GM19239 (cell line): ENCODE data around the gene TNRC6A.
"Not testable (repeated sequence)": the region's sequence is repeated elsewhere in the genome, so short reads cannot be mapped to it uniquely, and the experiment has no call there.

ENCODE experiments used
- DNase-seq: peaks from one replicate; pipeline ENCODE4 v3.0.0; 2011; ENCODE audit warnings: low spot score; ENCODE audit not compliant: insufficient read length
- FAIRE-seq: peaks from 2 replicates; lab custom pipeline; 2011; peaks lifted over from hg19 to GRCh38; lab: Jason Lieb, UNC

TNRC6A gene

GRCh38 chr16:24801761-24802302 lies 72.4 kb downstream of the TNRC6A start:
- FAIRE-seq (no peak), DNase-seq (no peak)

GRCh38 chr16:24805484-24805883 lies 76.0 kb downstream of the TNRC6A start:
- DNase-seq = no peak
- no peak for FAIRE-seq

DNA sequence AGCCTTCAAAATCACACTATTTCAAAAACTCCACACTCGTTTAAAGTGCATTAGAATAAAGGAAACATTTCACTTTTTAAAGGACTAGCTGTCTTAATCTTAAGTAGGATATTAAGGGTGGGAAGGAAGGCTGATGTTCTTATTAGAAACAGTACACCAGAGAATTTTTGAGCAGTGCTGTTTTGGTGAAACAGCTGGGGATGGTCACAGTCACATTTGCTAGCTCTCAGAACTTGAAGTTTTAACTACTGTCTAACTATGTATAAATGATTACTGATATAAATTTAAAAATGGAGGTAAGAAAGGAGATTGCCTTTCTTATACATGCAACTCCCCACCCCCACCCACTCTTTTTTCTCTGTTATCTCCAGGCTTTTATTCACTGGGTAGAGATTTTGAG lies 77.8 kb downstream of the TNRC6A start:
- no peak for FAIRE-seq

GRCh38 chr16:24810951-24811843 lies 81.7 kb downstream of the TNRC6A start:
- no peak for DNase-seq
- FAIRE-seq = no peak

More for the DNA sequence above, 77.8 kb downstream of the TNRC6A start:
- no peak for DNase-seq

GRCh38 chr16:24812813-24813212 lies 83.4 kb downstream of the TNRC6A start:
- FAIRE-seq, DNase-seq: not testable (repeated sequence)

GRCh38 chr16:24815021-24815420 lies 85.6 kb downstream of the TNRC6A start:
- DNase-seq (no peak), FAIRE-seq (no peak)

DNA sequence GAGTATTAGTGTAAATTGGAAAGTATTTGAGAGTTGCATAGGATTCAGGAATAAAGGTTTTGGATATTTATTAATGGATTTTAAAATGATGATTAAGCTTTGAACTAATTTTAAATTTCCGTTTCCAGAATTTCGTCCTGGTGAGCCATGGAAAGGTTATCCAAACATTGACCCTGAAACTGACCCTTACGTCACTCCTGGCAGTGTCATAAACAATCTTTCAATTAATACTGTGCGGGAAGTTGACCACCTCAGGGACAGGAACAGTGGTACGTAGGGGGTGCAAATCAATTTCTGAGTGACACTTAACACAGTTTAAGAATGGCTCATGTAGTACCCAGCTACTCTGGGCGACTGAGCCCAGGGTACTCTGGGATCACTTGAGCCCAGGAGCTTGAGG lies 87.2 kb downstream of the TNRC6A start:
- no peak for FAIRE-seq
- DNase-seq = no peak

GRCh38 chr16:24819462-24820040 lies 90.1 kb downstream of the TNRC6A start:
- FAIRE-seq (no peak), DNase-seq (no peak)

DNA sequence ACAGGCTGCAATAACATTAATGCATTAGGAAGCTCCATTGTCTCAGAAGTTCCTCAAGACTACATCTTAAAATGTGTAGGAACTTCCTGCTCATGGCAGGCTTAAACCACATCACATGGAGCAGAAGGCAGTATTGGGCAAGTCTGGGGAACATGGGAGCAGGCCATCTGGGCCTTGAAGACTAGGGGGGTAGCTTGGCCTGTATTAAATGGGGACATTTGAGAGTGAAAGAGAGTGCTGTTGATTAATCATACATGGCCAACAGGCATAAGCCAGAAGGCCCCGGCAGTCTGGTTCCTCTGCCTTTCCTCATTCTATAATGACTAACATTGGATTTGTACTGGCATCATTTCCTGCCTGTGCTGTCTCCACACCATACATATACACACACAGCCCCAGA lies 91.1 kb downstream of the TNRC6A start:
- no peak for FAIRE-seq
- DNase-seq = no peak

- no peak for FAIRE-seq
- DNase-seq = no peak
These were observed 91.7 kb downstream of the TNRC6A start for GRCh38 chr16:24821129-24821528.

- DNase-seq (no peak), FAIRE-seq (no peak)
These were observed 93.1 kb downstream of the TNRC6A start for GRCh38 chr16:24822542-24822941.

- no peak for DNase-seq
- no peak for FAIRE-seq
These were observed 93.5 kb downstream of the TNRC6A start for GRCh38 chr16:24822974-24823373.

GRCh38 chr16:24825696-24826095 lies 96.2 kb downstream of the TNRC6A start:
- DNase-seq (no peak), FAIRE-seq (no peak)

- FAIRE-seq = no peak
- no peak for DNase-seq
These were observed 96.7 kb downstream of the TNRC6A start for GRCh38 chr16:24826096-24826690.

DNA sequence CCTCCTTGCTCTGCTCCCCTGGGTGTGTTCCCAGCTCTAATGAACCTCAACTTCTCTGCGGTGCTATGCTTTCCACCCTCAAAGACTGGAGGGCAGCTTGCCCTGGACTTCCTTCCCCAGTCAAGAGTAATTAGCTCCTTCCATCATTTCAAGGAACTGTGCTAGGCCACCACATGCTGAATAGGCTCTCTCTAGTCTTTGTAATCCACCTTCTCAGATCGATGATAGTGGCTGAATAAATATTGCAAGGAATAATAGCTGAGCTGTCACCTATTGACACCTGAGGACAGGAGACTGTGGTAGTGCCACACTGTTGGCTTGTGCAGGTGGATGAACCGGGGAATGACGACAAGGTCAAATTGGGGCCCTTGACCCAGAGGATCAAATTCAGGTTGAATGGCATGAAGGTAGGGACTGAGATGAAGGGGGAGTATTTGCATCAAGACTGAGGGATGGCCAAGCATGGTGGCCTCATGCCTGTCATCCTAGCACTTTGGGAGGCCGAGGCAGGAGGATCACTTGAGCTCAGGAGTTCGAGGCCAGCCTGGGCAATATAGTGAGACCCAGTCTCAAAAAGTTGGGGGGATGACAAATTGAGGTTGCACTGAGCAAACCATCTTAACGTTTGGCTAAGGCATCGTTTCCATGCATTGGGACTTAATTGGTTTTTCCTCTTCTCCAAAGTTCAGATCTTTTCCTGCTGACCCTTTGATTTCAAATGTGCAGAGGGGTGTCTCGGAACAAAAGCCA lies 97.5 kb downstream of the TNRC6A start:
- DNase-seq = no peak
- no peak for FAIRE-seq

DNA sequence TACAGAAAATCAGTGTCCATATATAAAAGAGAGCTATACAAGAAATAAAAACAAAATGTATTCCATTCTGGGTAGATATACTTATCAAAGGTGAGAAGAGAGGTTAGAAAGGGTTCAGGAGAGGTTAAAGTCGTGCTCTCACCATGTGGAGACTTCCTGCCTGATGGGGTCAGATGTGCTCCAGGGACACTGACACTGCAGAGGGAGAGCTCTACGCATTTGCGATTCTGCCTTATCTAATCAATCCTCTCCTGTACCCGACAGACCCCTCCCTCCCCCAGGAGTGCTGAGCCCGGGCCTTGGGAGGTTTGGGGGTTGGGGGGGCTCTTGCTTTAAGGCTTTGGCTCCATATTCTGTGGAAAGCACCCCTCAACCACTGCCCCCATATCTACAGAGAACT lies 99.7 kb downstream of the TNRC6A start:
- FAIRE-seq = no peak

DNA sequence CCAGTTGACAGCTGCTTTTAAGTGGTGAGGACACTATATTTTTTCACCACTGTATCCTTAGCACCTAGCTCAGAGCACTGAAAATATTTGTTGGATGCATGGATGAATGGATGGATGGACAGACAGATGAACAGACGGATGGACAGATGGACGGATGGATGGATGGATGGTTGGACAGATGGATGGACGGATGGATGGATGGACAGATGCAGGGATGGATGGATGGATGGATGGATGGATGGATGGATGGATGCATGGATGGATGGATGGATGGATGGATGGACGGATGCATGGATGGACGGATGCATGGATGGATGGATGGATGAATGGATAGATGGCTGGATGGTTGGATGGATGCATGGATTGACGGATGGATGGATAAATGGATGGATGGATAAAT lies 103.9 kb downstream of the TNRC6A start:
- DNase-seq = no peak
- FAIRE-seq = no peak

More for the DNA sequence above, 99.7 kb downstream of the TNRC6A start:
- DNase-seq = no peak

DNA sequence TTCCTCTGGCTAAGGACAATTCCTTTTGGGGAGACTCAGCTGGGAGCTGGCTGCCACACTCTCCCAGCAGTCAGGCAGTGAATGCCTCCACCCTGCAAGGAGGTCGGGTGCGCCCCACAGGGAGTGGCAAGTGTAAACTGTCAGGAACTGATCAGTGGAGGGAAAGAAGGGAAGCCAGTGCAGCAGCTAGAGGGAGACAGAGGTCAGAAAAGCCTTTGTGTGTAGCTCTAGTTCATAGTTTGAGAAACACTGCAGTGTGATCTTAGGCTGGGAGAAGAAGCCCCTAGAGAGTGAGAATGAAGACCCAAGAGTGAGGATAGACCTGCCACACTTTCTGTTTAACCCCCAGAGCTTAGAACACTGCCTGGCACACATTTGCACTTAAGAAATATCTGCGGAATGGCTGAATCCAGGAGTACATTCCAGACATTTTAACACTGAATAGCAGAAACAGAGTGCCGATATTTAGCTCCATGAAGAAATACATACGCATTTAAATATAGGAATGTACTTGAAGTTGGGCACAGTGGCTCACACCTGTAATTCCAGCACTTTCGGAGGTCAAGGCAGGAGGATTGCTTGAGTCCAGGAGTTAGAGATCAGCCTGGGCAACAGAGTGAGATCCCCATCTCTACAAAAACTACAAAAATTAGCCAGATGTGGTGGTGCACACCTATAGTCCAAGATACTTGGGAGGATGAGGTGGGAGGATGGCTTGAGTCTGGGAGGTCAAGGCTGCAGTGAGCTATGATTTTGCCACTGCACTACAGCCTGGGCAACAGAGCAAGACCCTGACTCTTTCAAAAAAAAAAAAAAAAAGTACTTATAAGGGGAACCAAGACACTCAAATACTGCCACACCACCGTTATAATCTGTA lies 105.2 kb downstream of the TNRC6A start:
- no peak for FAIRE-seq
- no peak for DNase-seq

DNA sequence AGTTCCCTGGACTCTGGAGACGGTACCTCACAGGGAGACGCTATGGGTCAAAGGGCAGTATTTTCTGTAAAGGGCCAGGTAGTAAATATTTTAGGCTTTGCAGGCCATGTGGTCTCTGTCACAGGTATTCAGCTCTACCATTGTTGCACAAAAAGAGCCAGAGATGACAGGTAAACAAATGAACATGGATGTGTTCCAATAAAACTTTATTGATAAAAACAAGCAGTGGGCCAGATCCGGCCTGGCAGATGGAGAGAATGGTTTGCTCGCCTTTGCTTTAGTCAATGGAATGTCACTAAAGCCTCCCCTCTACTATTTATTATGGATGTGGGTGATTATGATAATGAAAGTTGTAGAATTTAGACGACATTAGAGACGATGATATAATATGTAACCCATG lies 107.4 kb downstream of the TNRC6A start:
- FAIRE-seq (no peak), DNase-seq (no peak)
